Neutrophil (primary cell): ENCODE data around the gene CXCL11.

Experiments used
- H3K27ac ChIP-seq: fragments of 200-600 bp; sonication (generic); 2 replicates; pipeline ENCODE4 v1.5.1; 2016; ENCODE audit warnings: mild to moderate bottlenecking, moderate library complexity
- H3K27me3 ChIP-seq: fragments of 200-600 bp; sonication (generic); 2 replicates; pipeline ENCODE4 v1.6.0; 2016; ENCODE audit warnings: mild to moderate bottlenecking
- H3K36me3 ChIP-seq: fragments of 200-600 bp; sonication (generic); 2 replicates; pipeline ENCODE4 v1.5.1; 2017
- H3K4me1 ChIP-seq, 2 experiments: fragments of 200-600 bp in 1 of 2; sonication (generic) in 1 of 2; 1 replicate in 1 of 2; 2 replicates in 1 of 2; pipeline versions ENCODE4 v1.5.1 to v1.6.1; 2013 to 2016; ENCODE audit warnings: low read depth in 1 of 2, low read length in 1 of 2, mild to moderate bottlenecking in 1 of 2, moderate library complexity in 1 of 2; ENCODE audit not compliant: control insufficient read depth in 1 of 2, insufficient read depth in 1 of 2
- H3K4me3 ChIP-seq, 2 experiments: fragments of 200-600 bp in 1 of 2; sonication (generic) in 1 of 2; 1 replicate in 1 of 2; 2 replicates in 1 of 2; pipeline ENCODE4 v1.5.1; 2013 to 2016; ENCODE audit warnings: low read depth in 1 of 2, low read length in 1 of 2, mild to moderate bottlenecking in 1 of 2, moderate library complexity in 1 of 2
- H3K9me3 ChIP-seq: fragments of 200-600 bp; sonication (generic); 2 replicates; pipeline ENCODE4 v1.5.1; 2016
- CTCF ChIP-seq: fragments of 200-600 bp; sonication (generic); IDR thresholded peaks from 2 replicates; pipeline ENCODE4 v1.5.1; 2016; ENCODE audit warnings: antibody characterized with exemption

Gene CXCL11

GRCh38 chr4:76029300-76029699 is 6.6 kb downstream of the CXCL11 start:
- no peak for TF ChIP-seq CTCF
- Histone ChIP-seq H3K4me1 (peaks cover 6 to 7% of the 10 kb centered on the region in 2 experiments), H3K27ac (no peak overlapping the region)

GRCh38 chr4:76028350-76028765 is 7.5 kb downstream of the CXCL11 start:
- no peak for TF ChIP-seq CTCF
- Histone ChIP-seq H3K9me3 (no peaks in the 10 kb centered on the region), H3K4me3 (no peak overlapping the region), H3K4me1 (peaks cover 6 to 7% of the 10 kb centered on the region in 2 experiments), H3K27ac (no peak overlapping the region), H3K36me3 (no peaks in the 10 kb centered on the region), H3K27me3 (no peaks in the 10 kb centered on the region)

More at GRCh38 chr4:76029300-76029699, 6.6 kb downstream of the CXCL11 start:
- no peak overlapping the region for H3K4me3 ChIP-seq
- H3K9me3 ChIP-seq: no peaks in the 10 kb centered on the region
- no peaks in the 10 kb centered on the region for H3K27me3 ChIP-seq
- H3K36me3 ChIP-seq: no peaks in the 10 kb centered on the region

GRCh38 chr4:76024065-76024464 is 11.8 kb downstream of the CXCL11 start:
- Histone ChIP-seq H3K4me1 (peaks cover 6 to 7% of the 10 kb centered on the region in 2 experiments), H3K4me3 (no peak overlapping the region), H3K36me3 (no peaks in the 10 kb centered on the region), H3K9me3 (no peaks in the 10 kb centered on the region), H3K27me3 (no peaks in the 10 kb centered on the region), H3K27ac (no peak overlapping the region)
- no peak for TF ChIP-seq CTCF

- Histone ChIP-seq H3K36me3 (no peaks in the 10 kb centered on the region), H3K27ac (no peak within 1 kb of the TSS), H3K4me3 (no peak within 1 kb of the TSS), H3K4me1 (peaks cover 2 to 3% of the 10 kb centered on the region in 2 experiments), H3K9me3 (no peaks in the 10 kb centered on the region), H3K27me3 (no peaks in the 10 kb centered on the region)
- TF ChIP-seq CTCF: no peak
Measured at GRCh38 chr4:76023389-76023788, 12.5 kb downstream of the CXCL11 start, which contains the start of gene CXCL10. Gene CXCL10 (minus strand): TSS chr4:76023497. CDS start chr4:76023431, 66 bp downstream.

GRCh38 chr4:76022677-76023076 is 13.2 kb downstream of the CXCL11 start:
- H3K27me3 ChIP-seq: no peaks in the 10 kb centered on the region
- no peak overlapping the region for H3K4me3 ChIP-seq
- H3K36me3 ChIP-seq: no peaks in the 10 kb centered on the region
- H3K9me3 ChIP-seq: no peaks in the 10 kb centered on the region
- H3K4me1 ChIP-seq: no peaks in the 10 kb centered on the region
- H3K27ac ChIP-seq: no peak overlapping the region
- no peak for TF ChIP-seq CTCF

GRCh38 chr4:76022031-76022430 is 13.8 kb downstream of the CXCL11 start:
- Histone ChIP-seq H3K4me3 (no peak overlapping the region), H3K36me3 (no peaks in the 10 kb centered on the region), H3K4me1 (no peaks in the 10 kb centered on the region), H3K27me3 (no peaks in the 10 kb centered on the region), H3K9me3 (no peaks in the 10 kb centered on the region), H3K27ac (no peak overlapping the region)
- no peak for TF ChIP-seq CTCF
